ENCODE results near the gene PCBP4.

The PCBP4 gene

GRCh38 chr3:51916418-51916817 is 50.8 kb downstream of the PCBP4 start:
- no peak for DNase-seq (ENCODE audit: low read depth in 1 of 2, low spot score in 1 of 2)
- in situ Hi-C loops (cut with HindIII; ENCODE audit: low pct_unique_long_range_greater_than_20kb, low sequenced_read_pairs): no loop called here

GRCh38 chr3:51908026-51908425 is 59.2 kb downstream of the PCBP4 start:
- in situ Hi-C loops (cut with HindIII; ENCODE audit: low pct_unique_long_range_greater_than_20kb, low sequenced_read_pairs): no loop called here
- TF ChIP-seq JUND (IDR thresholded peaks at IDR 0.05; ENCODE audit: low read depth): no peak
- DNase-seq (ENCODE audit: low read depth in 1 of 2, low spot score in 1 of 2): no peak

More at GRCh38 chr3:51916418-51916817, 50.8 kb downstream of the PCBP4 start:
- no peak for TF ChIP-seq JUND (IDR thresholded peaks at IDR 0.05; ENCODE audit: low read depth)
